AG10803 (cell line): ENCODE data around the gene RTN1.

Experiments
- DNase-seq: peaks from one replicate; pipeline ENCODE4 v3.0.0; 2010; ENCODE audit warnings: low read depth
- H3K4me3 ChIP-seq: 2 replicates; pipeline ENCODE4 v1.5.1; 2011; ENCODE audit warnings: mild to moderate bottlenecking, low read length, control low read depth
- TF ChIP-seq, protein P1 (sequence below): conservative IDR thresholded peaks from 2 replicates; pipeline ENCODE4 v1.5.1; 2011; ENCODE audit warnings: mild to moderate bottlenecking, low read length, control low read depth, inconsistent platforms

Gene RTN1

DNA sequence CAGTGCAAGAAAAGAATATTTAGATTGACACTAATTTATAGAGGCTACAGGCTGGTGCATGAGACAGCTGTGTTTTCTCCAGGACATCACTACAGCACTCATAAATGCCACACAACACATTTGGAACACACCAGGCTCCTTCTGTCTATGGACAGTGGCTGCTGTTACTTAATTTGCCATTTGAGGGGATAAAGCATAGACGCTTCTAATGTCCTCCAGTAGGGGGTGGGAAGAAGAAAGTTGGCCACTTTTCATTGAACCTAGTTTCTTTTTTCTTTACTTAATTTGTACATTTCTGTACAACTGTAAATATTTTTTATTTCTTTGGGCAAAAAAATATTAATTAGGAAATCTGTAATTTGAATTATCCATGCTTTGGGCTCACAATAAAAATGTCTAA lies 12.4 kb upstream of the RTN1 start:
- H3K4me3 ChIP-seq: no peak overlapping the region
- no peak for DNase-seq
- TF ChIP-seq, protein P1, sequence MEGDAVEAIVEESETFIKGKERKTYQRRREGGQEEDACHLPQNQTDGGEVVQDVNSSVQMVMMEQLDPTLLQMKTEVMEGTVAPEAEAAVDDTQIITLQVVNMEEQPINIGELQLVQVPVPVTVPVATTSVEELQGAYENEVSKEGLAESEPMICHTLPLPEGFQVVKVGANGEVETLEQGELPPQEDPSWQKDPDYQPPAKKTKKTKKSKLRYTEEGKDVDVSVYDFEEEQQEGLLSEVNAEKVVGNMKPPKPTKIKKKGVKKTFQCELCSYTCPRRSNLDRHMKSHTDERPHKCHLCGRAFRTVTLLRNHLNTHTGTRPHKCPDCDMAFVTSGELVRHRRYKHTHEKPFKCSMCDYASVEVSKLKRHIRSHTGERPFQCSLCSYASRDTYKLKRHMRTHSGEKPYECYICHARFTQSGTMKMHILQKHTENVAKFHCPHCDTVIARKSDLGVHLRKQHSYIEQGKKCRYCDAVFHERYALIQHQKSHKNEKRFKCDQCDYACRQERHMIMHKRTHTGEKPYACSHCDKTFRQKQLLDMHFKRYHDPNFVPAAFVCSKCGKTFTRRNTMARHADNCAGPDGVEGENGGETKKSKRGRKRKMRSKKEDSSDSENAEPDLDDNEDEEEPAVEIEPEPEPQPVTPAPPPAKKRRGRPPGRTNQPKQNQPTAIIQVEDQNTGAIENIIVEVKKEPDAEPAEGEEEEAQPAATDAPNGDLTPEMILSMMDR: peak; percentile 33

DNA sequence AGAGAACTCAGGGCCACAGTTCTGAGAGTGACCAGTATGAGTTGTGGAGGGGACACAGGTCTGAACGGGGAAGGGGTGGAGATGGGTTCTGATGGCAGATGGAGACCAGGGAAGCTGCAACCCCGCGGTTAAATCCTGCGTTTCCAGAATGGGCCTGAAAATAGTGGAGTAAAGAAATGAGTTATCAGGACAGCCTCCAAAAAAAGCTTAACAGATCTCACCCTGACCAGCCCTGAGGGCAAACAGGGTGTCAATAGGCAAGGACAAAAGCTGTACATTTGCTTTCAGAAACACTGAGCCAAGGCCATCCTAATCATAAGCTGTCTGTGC lies 555 bp upstream of the RTN1 start:
- no peak for DNase-seq
- TF ChIP-seq, protein P1: no peak
- H3K4me3 ChIP-seq: peak overlapping the region; percentile 58

DNA sequence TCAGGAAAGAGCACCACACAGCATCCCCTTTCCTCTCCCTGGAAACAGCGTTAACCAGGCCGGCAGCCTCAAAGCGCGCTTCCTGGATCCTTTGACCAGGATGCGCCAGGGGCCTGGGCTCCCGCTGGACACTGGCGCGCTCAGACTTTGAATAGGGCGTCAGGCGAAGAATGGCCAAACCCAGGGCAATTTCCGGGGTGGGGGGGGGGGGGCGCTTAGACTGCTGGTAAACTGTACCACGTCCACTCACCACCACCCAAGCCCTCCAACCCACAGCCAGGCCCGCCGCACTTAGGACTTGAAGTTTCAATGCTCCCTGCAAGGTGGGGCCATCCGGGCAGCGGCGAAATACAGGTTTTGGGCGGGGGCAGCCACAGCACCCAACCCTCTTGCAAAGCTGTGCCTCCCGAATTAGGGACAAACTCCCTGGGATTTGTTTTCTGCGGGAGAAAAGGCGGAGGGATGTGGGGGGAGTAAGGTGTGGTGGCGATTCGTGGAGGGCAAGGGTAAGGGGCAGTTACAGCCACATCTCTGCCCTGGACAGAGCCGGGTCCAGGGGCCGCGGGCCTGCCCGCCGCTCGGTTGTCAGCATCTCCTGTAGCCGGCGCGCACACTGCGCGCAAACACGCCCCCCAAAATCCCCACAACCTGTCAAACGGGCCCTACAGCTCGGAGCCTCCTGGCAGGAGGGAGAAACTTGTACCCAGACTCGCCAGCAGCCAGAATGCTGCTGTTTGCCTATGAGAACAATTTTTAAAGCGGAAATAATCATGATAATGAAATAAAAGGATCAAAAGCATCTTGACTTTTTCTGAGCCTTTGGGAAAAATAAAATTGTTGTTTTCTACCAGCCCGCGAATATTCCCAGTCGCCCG lies 958 bp downstream of the RTN1 start:
- TF ChIP-seq, protein P1: no peak
- H3K4me3 ChIP-seq: no peak overlapping the region; the same call in 1 of the 2 replicates
- DNase-seq: no peak

DNA sequence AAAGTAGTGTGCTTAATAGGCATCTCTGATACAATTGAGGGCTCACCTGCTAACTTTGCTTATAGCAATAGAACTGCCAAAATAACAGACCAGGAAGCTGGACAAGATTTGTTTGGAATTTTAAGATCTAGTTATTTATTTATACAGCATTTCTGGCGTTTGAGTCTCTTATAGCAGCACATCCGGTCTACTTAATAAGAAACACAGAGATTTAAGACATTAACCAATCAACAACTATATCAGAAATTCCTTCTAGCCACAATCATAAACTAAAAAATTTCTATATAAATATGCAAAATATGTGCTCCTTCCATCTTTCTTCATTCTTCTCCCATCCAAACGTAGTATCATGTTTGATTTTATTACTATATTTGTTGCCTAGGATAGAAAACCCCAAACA lies 2.6 kb downstream of the RTN1 start:
- TF ChIP-seq, protein P1: no peak

DNA sequence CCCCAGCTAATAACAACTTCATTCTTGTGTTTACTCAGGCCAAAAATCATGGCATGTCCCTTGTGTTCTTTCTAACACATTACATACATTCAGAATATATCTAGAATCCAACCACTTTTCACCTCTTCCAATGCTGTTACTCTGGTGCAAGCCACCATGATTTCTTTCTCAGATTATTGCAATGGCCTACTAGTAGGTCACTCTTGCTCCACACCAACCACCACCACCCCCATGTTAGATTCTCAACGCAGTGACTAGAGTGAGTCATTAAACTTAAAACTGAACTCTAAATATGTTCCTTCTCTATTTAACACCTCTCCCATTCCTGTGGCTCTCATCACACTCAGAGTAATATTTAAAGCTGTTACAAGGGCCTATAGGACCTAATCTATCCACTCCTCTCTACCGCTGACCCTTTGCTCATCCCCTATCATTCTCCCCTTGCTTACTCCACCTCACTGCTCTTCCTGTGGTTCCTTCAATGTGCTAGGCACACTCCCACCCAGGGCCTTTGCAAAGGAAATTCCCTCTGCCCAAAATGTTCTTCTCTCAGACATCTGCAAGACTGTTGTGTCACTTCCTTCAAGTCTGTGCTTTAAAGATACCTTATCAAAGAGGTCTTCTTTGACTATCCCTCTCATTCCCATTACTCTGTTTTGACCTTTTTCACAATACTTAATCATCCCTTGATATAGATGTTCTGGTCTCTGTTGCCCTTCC lies 6.6 kb downstream of the RTN1 start:
- TF ChIP-seq, protein P1: no peak
- no peak overlapping the region for H3K4me3 ChIP-seq
- DNase-seq: no peak

More for the DNA sequence above, 2.6 kb downstream of the RTN1 start:
- no peak for DNase-seq
- H3K4me3 ChIP-seq: no peak overlapping the region

DNA sequence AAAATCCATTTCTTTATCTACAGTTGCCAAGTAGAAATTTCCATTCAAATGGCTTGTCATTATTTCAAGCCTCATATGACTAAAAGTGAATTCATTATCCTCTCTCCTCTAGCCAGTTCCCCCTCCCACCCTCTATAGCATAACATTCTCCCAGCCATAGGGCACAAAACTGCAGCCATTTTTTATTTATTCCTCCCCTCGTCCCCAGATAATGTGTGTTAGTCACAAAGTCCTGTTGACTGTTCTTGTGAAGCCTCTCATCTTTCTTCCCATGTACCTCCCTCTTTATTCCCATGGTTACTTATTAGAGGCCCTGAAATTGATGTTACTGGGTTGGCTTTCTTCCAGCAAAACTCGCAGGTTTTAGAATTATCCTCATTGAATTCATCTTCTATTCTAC lies 13.2 kb downstream of the RTN1 start:
- H3K4me3 ChIP-seq: no peak overlapping the region
- no peak for DNase-seq
- TF ChIP-seq, protein P1: no peak

DNA sequence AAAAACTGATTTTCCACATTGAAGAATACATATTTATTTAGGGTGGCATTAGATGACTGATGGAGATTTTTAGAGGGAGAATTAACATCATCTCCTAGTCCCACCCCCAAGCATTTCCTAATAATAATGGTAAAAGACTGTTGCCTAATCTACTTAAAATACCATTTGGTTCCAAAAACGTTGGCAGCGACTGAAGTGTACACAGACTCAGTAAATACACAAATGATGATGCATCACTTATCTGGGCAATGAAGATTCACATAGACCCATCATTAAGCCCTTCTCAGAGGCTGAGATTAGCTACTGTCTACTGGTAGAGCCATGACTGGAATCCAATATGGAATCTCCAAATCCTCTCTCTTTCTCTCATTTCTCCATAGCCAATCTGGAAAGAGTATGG lies 18.2 kb downstream of the RTN1 start:
- TF ChIP-seq, protein P1: no peak
- H3K4me3 ChIP-seq: no peak overlapping the region
- no peak for DNase-seq
